ENCODE measurements around the gene TCL1A. TPM values are rescaled to one million over a fixed set of nuclear protein-coding genes. Genes with fewer than 3 reads are reported as not detected.
A peak's percentile ranks its signal among the peaks of the same experiment; 100 is the strongest.

TCL1A gene
- total RNA-seq, 4 donors from 2014 or later: 3.2 to 14.9 TPM; not detected in 2

DNA sequence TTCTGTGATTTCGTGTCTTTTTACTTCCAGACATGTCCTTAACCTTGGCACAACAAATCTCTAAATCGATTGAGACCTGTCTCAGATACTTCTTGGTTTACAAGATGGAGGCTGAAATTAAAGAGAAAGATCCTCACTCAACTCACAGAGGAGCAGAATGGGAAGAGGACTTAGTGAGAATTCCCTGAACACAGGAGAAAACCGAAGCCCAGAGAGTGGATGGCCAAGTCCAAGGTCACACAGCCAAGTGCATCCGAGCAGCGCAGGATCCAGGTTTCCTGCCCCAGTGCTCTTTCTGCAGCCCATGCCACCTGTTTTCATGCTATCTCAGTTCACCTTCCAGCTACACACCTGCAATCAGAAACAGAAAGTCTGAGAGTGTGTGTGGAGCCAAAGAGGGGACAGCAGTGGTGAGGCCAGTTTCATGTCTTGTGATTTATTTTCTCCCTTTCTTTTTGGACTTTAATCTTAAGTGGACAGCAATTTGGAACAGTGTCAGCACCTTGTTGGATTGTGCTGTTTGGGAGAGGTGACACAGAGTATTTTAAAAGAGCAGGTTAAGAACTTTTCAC lies 50.6 kb downstream of the TCL1A start:
- peak overlapping the region in 1 of 4 donors; percentile 60 for H3K27ac ChIP-seq
- no peaks in the 10 kb centered on the region for H3K4me1 ChIP-seq
- TF ChIP-seq, protein P1, sequence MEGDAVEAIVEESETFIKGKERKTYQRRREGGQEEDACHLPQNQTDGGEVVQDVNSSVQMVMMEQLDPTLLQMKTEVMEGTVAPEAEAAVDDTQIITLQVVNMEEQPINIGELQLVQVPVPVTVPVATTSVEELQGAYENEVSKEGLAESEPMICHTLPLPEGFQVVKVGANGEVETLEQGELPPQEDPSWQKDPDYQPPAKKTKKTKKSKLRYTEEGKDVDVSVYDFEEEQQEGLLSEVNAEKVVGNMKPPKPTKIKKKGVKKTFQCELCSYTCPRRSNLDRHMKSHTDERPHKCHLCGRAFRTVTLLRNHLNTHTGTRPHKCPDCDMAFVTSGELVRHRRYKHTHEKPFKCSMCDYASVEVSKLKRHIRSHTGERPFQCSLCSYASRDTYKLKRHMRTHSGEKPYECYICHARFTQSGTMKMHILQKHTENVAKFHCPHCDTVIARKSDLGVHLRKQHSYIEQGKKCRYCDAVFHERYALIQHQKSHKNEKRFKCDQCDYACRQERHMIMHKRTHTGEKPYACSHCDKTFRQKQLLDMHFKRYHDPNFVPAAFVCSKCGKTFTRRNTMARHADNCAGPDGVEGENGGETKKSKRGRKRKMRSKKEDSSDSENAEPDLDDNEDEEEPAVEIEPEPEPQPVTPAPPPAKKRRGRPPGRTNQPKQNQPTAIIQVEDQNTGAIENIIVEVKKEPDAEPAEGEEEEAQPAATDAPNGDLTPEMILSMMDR (IDR thresholded peaks at IDR 0.05): no peak
- no peak for TF ChIP-seq POLR2A (IDR thresholded peaks at IDR 0.05)
- H3K36me3 ChIP-seq: no peaks in the 10 kb centered on the region
- H3K9me3 ChIP-seq: no peaks in the 10 kb centered on the region
- no peaks in the 10 kb centered on the region for H3K27me3 ChIP-seq
- no peak overlapping the region for H3K4me3 ChIP-seq
- DNase-seq: no peak

DNA sequence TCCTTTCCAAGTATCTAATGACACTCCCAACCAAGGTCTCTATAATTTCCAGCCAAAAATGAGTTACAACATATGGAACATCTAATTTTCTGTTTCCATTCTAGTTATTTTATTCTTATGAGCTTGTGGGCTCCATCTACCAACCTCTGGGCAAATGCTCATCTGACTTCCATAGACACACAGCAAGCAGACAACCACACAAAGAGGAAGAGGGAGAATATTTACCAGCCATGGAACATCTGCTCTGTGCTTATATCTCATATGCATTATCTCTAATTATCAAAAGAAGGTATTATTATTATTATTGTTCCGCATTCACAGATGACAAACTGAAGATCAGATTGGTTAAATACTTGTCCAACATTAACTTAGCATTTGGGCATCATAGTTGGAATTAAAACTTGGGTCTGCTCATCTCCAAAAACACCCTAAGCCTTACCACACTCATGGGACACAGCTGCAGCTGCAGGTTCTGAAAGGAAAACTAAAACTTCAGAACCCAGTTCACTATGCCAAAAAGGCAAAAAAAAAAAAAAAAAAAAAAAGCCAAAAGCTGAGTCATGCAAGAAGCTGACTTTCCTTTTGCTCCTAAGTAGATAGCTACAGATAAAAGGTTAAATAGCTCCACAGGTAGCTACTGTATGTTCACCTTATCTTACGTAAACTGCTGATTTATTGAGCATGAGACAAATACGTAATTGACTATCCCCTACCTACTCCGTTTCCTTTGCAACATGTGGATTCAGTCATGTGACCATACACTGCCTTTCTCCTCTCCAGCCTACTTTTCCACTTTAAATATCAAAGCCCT lies 51.3 kb downstream of the TCL1A start:
- Histone ChIP-seq H3K36me3 (no peaks in the 10 kb centered on the region), H3K4me1 (no peaks in the 10 kb centered on the region), H3K27me3 (no peaks in the 10 kb centered on the region), H3K9me3 (no peaks in the 10 kb centered on the region), H3K27ac (peak overlapping the region in 1 of 4 donors; percentile 60), H3K4me3 (no peak overlapping the region)
- TF ChIP-seq, protein P1 (IDR thresholded peaks at IDR 0.05): no peak
- no peak for TF ChIP-seq POLR2A (IDR thresholded peaks at IDR 0.05)
- no peak for DNase-seq

- no peaks in the 10 kb centered on the region for H3K36me3 ChIP-seq
- DNase-seq: no peak
- no peaks in the 10 kb centered on the region for H3K27me3 ChIP-seq
- no peak overlapping the region for H3K4me3 ChIP-seq
- no peaks in the 10 kb centered on the region for H3K4me1 ChIP-seq
- no peak overlapping the region for H3K27ac ChIP-seq
- no peak for TF ChIP-seq POLR2A (IDR thresholded peaks at IDR 0.05)
- TF ChIP-seq, protein P1 (IDR thresholded peaks at IDR 0.05): no peak
- no peaks in the 10 kb centered on the region for H3K9me3 ChIP-seq
Measured at GRCh38 chr14:95660651-95661515, 53.0 kb downstream of the TCL1A start.

- Histone ChIP-seq H3K4me1 (no peaks in the 10 kb centered on the region), H3K27ac (no peak overlapping the region), H3K27me3 (no peaks in the 10 kb centered on the region), H3K9me3 (no peaks in the 10 kb centered on the region), H3K4me3 (no peak overlapping the region), H3K36me3 (no peaks in the 10 kb centered on the region)
- no peak for TF ChIP-seq POLR2A (IDR thresholded peaks at IDR 0.05)
- TF ChIP-seq, protein P1 (IDR thresholded peaks at IDR 0.05): no peak
- DNase-seq: no peak
Measured at GRCh38 chr14:95659990-95660385, 53.9 kb downstream of the TCL1A start.

Small RNA genes lying within 50 kb of the gene (small RNA-seq; reads per million reads assigned to genes)
- 0 reads per million in 2 donors for gene RF02193

Other genes with a start within 250 kb of the TCL1A start
- 10 to 100 TPM in 3 of 4 donors, 1 to 10 TPM in 1; 7.2 to 35.5 (median 13.1) TPM for gene SYNE3, start 197.5 kb downstream of the TCL1A start, total RNA-seq
- 10 to 100 TPM; 24.8 to 42.7 (median 29.5) TPM for gene GLRX5, start 179.1 kb downstream of the TCL1A start, total RNA-seq
- not detected for gene TCL1B, start 27.7 kb downstream of the TCL1A start, total RNA-seq
- not detected for gene TUNAR, start 162.7 kb upstream of the TCL1A start, total RNA-seq

Measured in Peyer's patch (tissue), 4 donors.